ENCODE data around the gene ACBD4. TPM values are rescaled to one million over a fixed set of nuclear protein-coding genes. Genes with fewer than 3 reads are reported as not detected.

Gene ACBD4, protein sequence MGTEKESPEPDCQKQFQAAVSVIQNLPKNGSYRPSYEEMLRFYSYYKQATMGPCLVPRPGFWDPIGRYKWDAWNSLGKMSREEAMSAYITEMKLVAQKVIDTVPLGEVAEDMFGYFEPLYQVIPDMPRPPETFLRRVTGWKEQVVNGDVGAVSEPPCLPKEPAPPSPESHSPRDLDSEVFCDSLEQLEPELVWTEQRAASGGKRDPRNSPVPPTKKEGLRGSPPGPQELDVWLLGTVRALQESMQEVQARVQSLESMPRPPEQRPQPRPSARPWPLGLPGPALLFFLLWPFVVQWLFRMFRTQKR
- 10 to 100 TPM; 13.0 to 16.6 TPM for total RNA-seq

GRCh38 chr17:45135192-45135977 is at the start of gene ACBD4:
Gene ACBD4 (plus strand): TSS chr17:45135687. CDS start chr17:45136145, 458 bp downstream.
- peaks cover 10% of the 10 kb centered on the region for H3K4me1 ChIP-seq
- TF ChIP-seq, protein P1, sequence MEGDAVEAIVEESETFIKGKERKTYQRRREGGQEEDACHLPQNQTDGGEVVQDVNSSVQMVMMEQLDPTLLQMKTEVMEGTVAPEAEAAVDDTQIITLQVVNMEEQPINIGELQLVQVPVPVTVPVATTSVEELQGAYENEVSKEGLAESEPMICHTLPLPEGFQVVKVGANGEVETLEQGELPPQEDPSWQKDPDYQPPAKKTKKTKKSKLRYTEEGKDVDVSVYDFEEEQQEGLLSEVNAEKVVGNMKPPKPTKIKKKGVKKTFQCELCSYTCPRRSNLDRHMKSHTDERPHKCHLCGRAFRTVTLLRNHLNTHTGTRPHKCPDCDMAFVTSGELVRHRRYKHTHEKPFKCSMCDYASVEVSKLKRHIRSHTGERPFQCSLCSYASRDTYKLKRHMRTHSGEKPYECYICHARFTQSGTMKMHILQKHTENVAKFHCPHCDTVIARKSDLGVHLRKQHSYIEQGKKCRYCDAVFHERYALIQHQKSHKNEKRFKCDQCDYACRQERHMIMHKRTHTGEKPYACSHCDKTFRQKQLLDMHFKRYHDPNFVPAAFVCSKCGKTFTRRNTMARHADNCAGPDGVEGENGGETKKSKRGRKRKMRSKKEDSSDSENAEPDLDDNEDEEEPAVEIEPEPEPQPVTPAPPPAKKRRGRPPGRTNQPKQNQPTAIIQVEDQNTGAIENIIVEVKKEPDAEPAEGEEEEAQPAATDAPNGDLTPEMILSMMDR (IDR thresholded peaks at IDR 0.05), result peak; percentile 100
- H3K27ac ChIP-seq, result peak within 1 kb of the TSS; percentile 65
- H3K9me3 ChIP-seq, result no peaks in the 10 kb centered on the region
- no peaks in the 10 kb centered on the region for H3K27me3 ChIP-seq
- peak within 1 kb of the TSS; percentile 82 for H3K4me3 ChIP-seq
- H3K36me3 ChIP-seq, result no peaks in the 10 kb centered on the region
- DNase-seq, result peak; percentile 97
- intact Hi-C loops (cut with DNase I), result loop anchor here (2.0 kb wide), 1 partner anchor 61 kb away; no protein-coding TSS in a partner anchor
- peak within 1 kb of the TSS; percentile 86 to 96 for H3K9ac ChIP-seq (ENCODE audit: low read depth in 2 of 2, low read length in 2 of 2)

GRCh38 chr17:45086391-45086790 is 49.1 kb upstream of the ACBD4 start:
- DNase-seq, result no peak
- TF ChIP-seq, protein P1 (IDR thresholded peaks at IDR 0.05), result no peak
- Histone ChIP-seq H3K27ac (no peak overlapping the region), H3K36me3 (no peaks in the 10 kb centered on the region), H3K4me3 (no peak overlapping the region), H3K4me1 (no peaks in the 10 kb centered on the region), H3K9me3 (no peaks in the 10 kb centered on the region), H3K27me3 (no peaks in the 10 kb centered on the region), H3K9ac (ENCODE audit: low read depth in 2 of 2, low read length in 2 of 2) (no peak overlapping the region)
- intact Hi-C loops (cut with DNase I), result no loop called here

GRCh38 chr17:45086865-45087503 is 48.5 kb upstream of the ACBD4 start:
- no peak overlapping the region for H3K4me3 ChIP-seq
- H3K9me3 ChIP-seq, result no peaks in the 10 kb centered on the region
- H3K4me1 ChIP-seq, result no peaks in the 10 kb centered on the region
- H3K27me3 ChIP-seq, result no peaks in the 10 kb centered on the region
- H3K9ac ChIP-seq (ENCODE audit: low read depth in 2 of 2, low read length in 2 of 2), result no peak overlapping the region
- peak overlapping the region; percentile 17 for H3K27ac ChIP-seq
- intact Hi-C loops (cut with DNase I), result no loop called here
- TF ChIP-seq, protein P1 (IDR thresholded peaks at IDR 0.05), result no peak
- no peaks in the 10 kb centered on the region for H3K36me3 ChIP-seq
- DNase-seq, result no peak

DNA sequence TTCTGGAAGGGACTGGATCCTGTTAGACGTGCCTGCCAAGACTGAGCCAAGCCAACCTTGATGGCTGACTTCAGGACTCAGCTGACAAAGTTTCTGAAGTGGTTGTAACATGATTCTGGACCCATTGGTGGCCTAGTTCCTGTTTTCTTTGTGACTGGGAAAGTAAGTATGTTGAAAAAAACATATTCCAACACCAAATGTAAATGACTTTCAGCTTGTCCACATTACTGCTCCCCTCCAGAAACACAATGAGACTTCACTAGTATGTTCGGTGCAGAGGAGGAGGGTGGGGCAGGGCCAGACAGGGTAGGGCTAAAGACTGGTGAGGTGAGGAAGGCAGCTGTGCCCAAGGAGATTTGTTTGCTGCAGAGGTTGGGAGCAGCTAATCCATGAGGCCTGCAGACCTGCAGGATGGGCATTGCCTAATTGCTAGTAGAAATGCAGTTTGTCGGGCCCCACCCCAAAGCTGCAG is 47.9 kb upstream of the ACBD4 start:
- Histone ChIP-seq H3K9me3 (no peaks in the 10 kb centered on the region), H3K9ac (ENCODE audit: low read depth in 2 of 2, low read length in 2 of 2) (no peak overlapping the region), H3K4me1 (no peaks in the 10 kb centered on the region), H3K27ac (peak overlapping the region; percentile 17), H3K4me3 (no peak overlapping the region), H3K27me3 (no peaks in the 10 kb centered on the region), H3K36me3 (no peaks in the 10 kb centered on the region)
- TF ChIP-seq, protein P1 (IDR thresholded peaks at IDR 0.05), result no peak
- intact Hi-C loops (cut with DNase I), result no loop called here
- DNase-seq, result no peak

DNA sequence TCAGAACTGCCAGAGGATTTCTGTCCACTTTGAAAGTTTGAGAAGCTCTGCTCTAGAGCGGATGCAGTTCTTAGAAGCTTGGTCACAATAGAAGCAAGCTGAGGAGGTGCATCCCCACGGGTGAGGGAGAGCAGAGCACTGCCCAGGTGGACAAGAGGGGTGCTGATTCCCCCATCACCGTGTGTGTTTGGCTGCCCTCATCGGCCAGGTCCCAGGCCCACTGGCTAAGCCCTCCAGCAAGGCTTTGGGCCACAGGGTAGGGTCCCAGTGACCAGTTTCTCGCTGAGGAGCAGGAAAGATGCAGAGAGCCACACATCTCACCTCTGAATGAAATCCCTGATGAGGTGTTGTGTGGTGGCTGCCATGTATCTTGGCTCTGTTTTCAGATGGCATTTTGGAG is 47.5 kb upstream of the ACBD4 start:
- H3K4me3 ChIP-seq, result no peak overlapping the region
- DNase-seq, result no peak
- H3K27ac ChIP-seq, result peak overlapping the region; percentile 17
- H3K27me3 ChIP-seq, result no peaks in the 10 kb centered on the region
- TF ChIP-seq, protein P1 (IDR thresholded peaks at IDR 0.05), result no peak
- no peak overlapping the region for H3K9ac ChIP-seq (ENCODE audit: low read depth in 2 of 2, low read length in 2 of 2)
- no peaks in the 10 kb centered on the region for H3K36me3 ChIP-seq
- no peaks in the 10 kb centered on the region for H3K4me1 ChIP-seq
- intact Hi-C loops (cut with DNase I), result no loop called here
- H3K9me3 ChIP-seq, result no peaks in the 10 kb centered on the region
